Measurements from ENCODE around the gene CHMP2A. TPM values are rescaled to one million over a fixed set of nuclear protein-coding genes. Genes with fewer than 3 reads are reported as not detected.
"Not testable (repeated sequence)": the region's sequence is repeated elsewhere in the genome, so short reads cannot be mapped to it uniquely, and the experiment has no call there.

The CHMP2A gene
- total RNA-seq, 4 donors from 2014 or later = 90.0 to 146 (median 128) TPM

GRCh38 chr19:58511353-58512208 lies 43.3 kb downstream of the CHMP2A start, which contains the start of gene SLC27A5:
Gene SLC27A5 (minus strand): TSS chr19:58511992. CDS start chr19:58511955, 37 bp downstream.
- peaks cover 0 to 33% (median 3%) of the 10 kb centered on the region in 4 donors for H3K4me1 ChIP-seq
- H3K4me3 ChIP-seq = no peak within 1 kb of the TSS
- H3K36me3 ChIP-seq = peaks cover 0 to 30% (median 7%) of the 10 kb centered on the region in 3 donors
- H3K27ac ChIP-seq = no peak within 1 kb of the TSS
- H3K9me3 ChIP-seq = peaks cover 0 to 3% (median 0%) of the 10 kb centered on the region in 4 donors
- TF ChIP-seq CTCF (IDR thresholded peaks at IDR 0.05) (no peak), EP300 (IDR thresholded peaks at IDR 0.05) (no peak), POLR2A (IDR thresholded peaks at IDR 0.05) (no peak)
- WGBS, 2 donors = 68 to 85% methylated on average over 6 to 22 of the region's 25 CpGs
- no peak for DNase-seq (ENCODE audit: low spot score in 2 of 2)
- H3K27me3 ChIP-seq = no peaks in the 10 kb centered on the region

- TF ChIP-seq EP300 (IDR thresholded peaks at IDR 0.05) (no peak), POLR2A (IDR thresholded peaks at IDR 0.05) (no peak), CTCF (IDR thresholded peaks at IDR 0.05) (no peak)
- peaks cover 0 to 20% (median 3%) of the 10 kb centered on the region in 4 donors for H3K4me1 ChIP-seq
These were observed 44.6 kb downstream of the CHMP2A start for GRCh38 chr19:58510084-58510862.

GRCh38 chr19:58509731-58510083 lies 45.2 kb downstream of the CHMP2A start:
- DNase-seq (ENCODE audit: low spot score in 2 of 2) = no peak
- TF ChIP-seq POLR2A (IDR thresholded peaks at IDR 0.05) = no peak
- TF ChIP-seq CTCF (IDR thresholded peaks at IDR 0.05) = no peak
- TF ChIP-seq EP300 (IDR thresholded peaks at IDR 0.05) = no peak
- WGBS, 2 donors = 77 to 90% methylated on average over 11 of the region's 11 CpGs
- Histone ChIP-seq H3K4me3 (no peak overlapping the region), H3K4me1 (peaks cover 0 to 14% (median 3%) of the 10 kb centered on the region in 4 donors), H3K27me3 (no peaks in the 10 kb centered on the region), H3K27ac (no peak overlapping the region), H3K9me3 (peaks cover 0 to 3% (median 0%) of the 10 kb centered on the region in 4 donors), H3K36me3 (peaks cover 0 to 15% (median 0%) of the 10 kb centered on the region in 3 donors)

More at GRCh38 chr19:58510084-58510862, 44.6 kb downstream of the CHMP2A start:
- WGBS, 2 donors = 56 to 59% methylated on average over 8 of the region's 8 CpGs
- H3K36me3 ChIP-seq = peaks cover 0 to 17% (median 0%) of the 10 kb centered on the region in 3 donors
- no peak overlapping the region for H3K4me3 ChIP-seq
- H3K9me3 ChIP-seq = peaks cover 0 to 3% (median 0%) of the 10 kb centered on the region in 4 donors
- no peak overlapping the region for H3K27ac ChIP-seq
- no peak for DNase-seq (ENCODE audit: low spot score in 2 of 2)
- H3K27me3 ChIP-seq = no peaks in the 10 kb centered on the region

- 74 to 84% methylated on average over 7 to 8 of the region's 8 CpGs for WGBS, 2 donors
- not testable (repeated sequence) for H3K4me3 ChIP-seq; H3K27ac ChIP-seq; H3K36me3 ChIP-seq; H3K4me1 ChIP-seq; H3K27me3 ChIP-seq; DNase-seq (ENCODE audit: low spot score in 2 of 2); H3K9me3 ChIP-seq
These were observed 47.2 kb downstream of the CHMP2A start for GRCh38 chr19:58507602-58508223.

Small RNA genes lying within 50 kb of the gene (small RNA-seq; reads per million reads assigned to genes)
- gene MIR6807 (not detected), gene RN7SL525P (not detected)

Other genes with a start within 250 kb of the CHMP2A start
- 10 to 100 TPM; 30.0 to 59.2 (median 45.9) TPM for gene ERVK3-1, start 249.7 kb downstream of the CHMP2A start, total RNA-seq
- 1 to 10 TPM; 2.2 to 4.8 (median 4.2) TPM for gene ZSCAN22, start 228.1 kb downstream of the CHMP2A start, total RNA-seq
- gene A1BG, start 201.6 kb downstream of the CHMP2A start, total RNA-seq = 100 to 1,000 TPM in 1 of 4 donors, 10 to 100 TPM in 3; 86.1 to 165 (median 97.6) TPM
- 1 to 10 TPM; 2.9 to 6.5 (median 3.9) TPM for gene ZNF497, start 192.4 kb downstream of the CHMP2A start, total RNA-seq
- 1 to 10 TPM; 1.3 to 6.9 (median 2.6) TPM for gene ZNF837, start 174.1 kb downstream of the CHMP2A start, total RNA-seq
- gene RPS5, start 167.8 kb downstream of the CHMP2A start, total RNA-seq = 1,000 to 10,000 TPM; 1,161 to 1,574 (median 1,263) TPM
- gene RNF225, start 159.4 kb downstream of the CHMP2A start, total RNA-seq = not detected
- gene ZNF584, start 146.5 kb downstream of the CHMP2A start, total RNA-seq = 10 to 100 TPM; 16.4 to 24.6 (median 20.9) TPM
- gene ZNF132, start 115.0 kb downstream of the CHMP2A start, total RNA-seq = 10 to 100 TPM in 2 of 4 donors, 1 to 10 TPM in 2; 5.0 to 12.6 (median 8.2) TPM
- 10 to 100 TPM; 13.6 to 23.4 (median 15.5) TPM for gene ZNF324B, start 103.5 kb downstream of the CHMP2A start, total RNA-seq
- 10 to 100 TPM; 23.6 to 33.5 (median 30.2) TPM for gene ZNF324, start 88.0 kb downstream of the CHMP2A start, total RNA-seq
- gene ZNF446, start 78.8 kb downstream of the CHMP2A start, total RNA-seq = 10 to 100 TPM; 18.4 to 31.6 (median 26.2) TPM
- gene SLC27A5, start 43.1 kb downstream of the CHMP2A start, total RNA-seq = 10 to 100 TPM; 10.5 to 17.7 (median 13.4) TPM
- 10 to 100 TPM in 3 of 4 donors, 1 to 10 TPM in 1; 9.8 to 16.5 (median 12.6) TPM for gene ZBTB45, start 35.3 kb downstream of the CHMP2A start, total RNA-seq
- 100 to 1,000 TPM; 136 to 299 (median 159) TPM for gene TRIM28, start 11.0 kb downstream of the CHMP2A start, total RNA-seq
- gene UBE2M, start 3.5 kb upstream of the CHMP2A start, total RNA-seq = 10 to 100 TPM; 18.4 to 38.2 (median 29.4) TPM
- gene MZF1, start 18.2 kb upstream of the CHMP2A start, total RNA-seq = 10 to 100 TPM; 41.6 to 88.8 (median 52.5) TPM